Adrenal gland (tissue), 12 donors: ENCODE measurements around the gene TRIM10. TPM values are rescaled to one million over a fixed set of nuclear protein-coding genes. Genes with fewer than 3 reads are reported as not detected.

Experiments
- DNase-seq, 7 donors: peaks; one replicate each; pipeline ENCODE4 v3.0.0-alpha.2; 2019 to 2020
- H3K27ac ChIP-seq, 5 donors: fragments of 200-600 bp; sonication (generic) in 4 of 5; 1 replicate in 3 of 5; 2 replicates in 2 of 5; pipeline versions ENCODE4 v1.5.1 to v1.8.0; 2016 to 2020; ENCODE audit warnings: mild to moderate bottlenecking in 1 of 5
- H3K27me3 ChIP-seq: fragments of 200-600 bp; 2 replicates; pipeline ENCODE4 v1.8.0; 2021
- H3K36me3 ChIP-seq, 2 donors: fragments of 200-600 bp; replicated peaks in 1 of 2; 1 replicate in 1 of 2; 2 replicates in 1 of 2; pipeline versions ENCODE4 v1.5.1 to v1.8.0; 2018 to 2022
- H3K4me1 ChIP-seq, 2 donors: fragments of 200-600 bp; replicated peaks in 1 of 2; 1 replicate in 1 of 2; 2 replicates in 1 of 2; pipeline versions ENCODE4 v1.5.1 to v1.8.0; 2018 to 2021
- H3K4me3 ChIP-seq, 4 donors: fragments of 200-600 bp; sonication (generic) in 3 of 4; one replicate each; pipeline ENCODE4 v1.5.1; 2016 to 2018
- H3K9me3 ChIP-seq, 3 donors: fragments of 200-600 bp; sonication (generic) in 1 of 3; replicated peaks in 1 of 3; 1 replicate in 2 of 3; 2 replicates in 1 of 3; pipeline versions ENCODE4 v1.5.1 to v1.8.0; 2016 to 2021
- POLR2A ChIP-seq, 2 donors: fragments of 450-650 bp; IDR thresholded peaks; one replicate each; pipeline ENCODE4 v1.6.1; 2017; ENCODE audit warnings: antibody characterized with exemption in 2 of 2, mild to moderate bottlenecking in 2 of 2, moderate library complexity in 1 of 2
- WGBS, 4 donors: extraction: QIAGEN DNeasy Blood & Tissue Kit in 2 of 4; methylation state at CpG; one replicate each; pipeline versions ENCODE4 v1.1.5 to v1.1.7; 2013 to 2017; 5-methylcytosine and 5-hydroxymethylcytosine counted together
- intact Hi-C, 2 donors: fragments of 100-400 bp; cut with DNase I; formaldehyde crosslinking; loops; one replicate each; pipeline versions ENCODE4 v1.14.1 to v1.15.0; 2022 to 2023
- polyA plus RNA-seq, 3 donors: library from polyadenylated mRNA; stranded (reverse); fragments of 200-250 nt in 2 of 3; fragments of 350-450 nt in 1 of 3; fragmentation: Illumina TruSeq in 1 of 3; extraction: RNeasy Lipid Tissue Mini Kit (QIAGEN cat#74804) in 1 of 3; gene quantifications; one replicate each; pipeline ENCODE4 v1.2.3, GENCODE V29; 2013 to 2014
- total RNA-seq, 9 donors: library from RNA; depleted of rRNA in 4 of 9; stranded (reverse); fragments of >200 nt in 4 of 9; fragments of 120-200 nt in 1 of 9; fragmentation: NEBNext Ultra II Directional in 1 of 9; extraction: Animal tissue kit (Norgen Biotek cat#: 25700) in 1 of 9; gene quantifications; one replicate each; pipeline versions ENCODE4 v1.1.0 to v1.2.4, GENCODE V29; 2013 to 2023
- TF ChIP-seq, protein P1 (sequence below), 6 experiments: fragments of 450-650 bp in 4 of 6; fragments of 200-600 bp in 2 of 6; sonication (generic) in 1 of 6; IDR thresholded peaks; 1 replicate in 5 of 6; 2 replicates in 1 of 6; pipeline versions ENCODE4 v1.5.1 to v1.8.0; 2016 to 2021; ENCODE audit warnings: antibody characterized with exemption in 6 of 6, mild to moderate bottlenecking in 2 of 6, moderate library complexity in 1 of 6
- donor health status: healthy with polysubstance abuse.
- donor health status: Bipolar disorder and iron deficiency.
- donor health status: DM: yes; HTN: yes; CAD: no.
- donor health status: DM: no; HTN: no; CAD: no.
- donor health status: DM: no; HTN: no; CAD: no.
- donor health status: DM: yes; HTN: yes; CAD: no.

TRIM10 gene
- total and polyA plus RNA-seq, 12 donors: 0.67 TPM; not detected in 11

GRCh38 chr6:30154061-30154460 is 7.0 kb downstream of the TRIM10 start:
- whole genome bisulfite sequencing, 4 donors: 77 to 93% (median 81%) methylated on average over 4 to 17 of the region's 17 CpGs
- H3K4me3 ChIP-seq: no peak overlapping the region
- no peaks in the 10 kb centered on the region for H3K9me3 ChIP-seq
- no peak overlapping the region for H3K27ac ChIP-seq
- H3K4me1 ChIP-seq: no peaks in the 10 kb centered on the region
- DNase-seq: no peak
- intact Hi-C loops: no loop called here
- H3K36me3 ChIP-seq: no peaks in the 10 kb centered on the region
- H3K27me3 ChIP-seq: peaks cover 8% of the 10 kb centered on the region
- no peak for TF ChIP-seq POLR2A (IDR thresholded peaks at IDR 0.05)
- TF ChIP-seq, protein P1, sequence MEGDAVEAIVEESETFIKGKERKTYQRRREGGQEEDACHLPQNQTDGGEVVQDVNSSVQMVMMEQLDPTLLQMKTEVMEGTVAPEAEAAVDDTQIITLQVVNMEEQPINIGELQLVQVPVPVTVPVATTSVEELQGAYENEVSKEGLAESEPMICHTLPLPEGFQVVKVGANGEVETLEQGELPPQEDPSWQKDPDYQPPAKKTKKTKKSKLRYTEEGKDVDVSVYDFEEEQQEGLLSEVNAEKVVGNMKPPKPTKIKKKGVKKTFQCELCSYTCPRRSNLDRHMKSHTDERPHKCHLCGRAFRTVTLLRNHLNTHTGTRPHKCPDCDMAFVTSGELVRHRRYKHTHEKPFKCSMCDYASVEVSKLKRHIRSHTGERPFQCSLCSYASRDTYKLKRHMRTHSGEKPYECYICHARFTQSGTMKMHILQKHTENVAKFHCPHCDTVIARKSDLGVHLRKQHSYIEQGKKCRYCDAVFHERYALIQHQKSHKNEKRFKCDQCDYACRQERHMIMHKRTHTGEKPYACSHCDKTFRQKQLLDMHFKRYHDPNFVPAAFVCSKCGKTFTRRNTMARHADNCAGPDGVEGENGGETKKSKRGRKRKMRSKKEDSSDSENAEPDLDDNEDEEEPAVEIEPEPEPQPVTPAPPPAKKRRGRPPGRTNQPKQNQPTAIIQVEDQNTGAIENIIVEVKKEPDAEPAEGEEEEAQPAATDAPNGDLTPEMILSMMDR (IDR thresholded peaks at IDR 0.05): no peak

DNA sequence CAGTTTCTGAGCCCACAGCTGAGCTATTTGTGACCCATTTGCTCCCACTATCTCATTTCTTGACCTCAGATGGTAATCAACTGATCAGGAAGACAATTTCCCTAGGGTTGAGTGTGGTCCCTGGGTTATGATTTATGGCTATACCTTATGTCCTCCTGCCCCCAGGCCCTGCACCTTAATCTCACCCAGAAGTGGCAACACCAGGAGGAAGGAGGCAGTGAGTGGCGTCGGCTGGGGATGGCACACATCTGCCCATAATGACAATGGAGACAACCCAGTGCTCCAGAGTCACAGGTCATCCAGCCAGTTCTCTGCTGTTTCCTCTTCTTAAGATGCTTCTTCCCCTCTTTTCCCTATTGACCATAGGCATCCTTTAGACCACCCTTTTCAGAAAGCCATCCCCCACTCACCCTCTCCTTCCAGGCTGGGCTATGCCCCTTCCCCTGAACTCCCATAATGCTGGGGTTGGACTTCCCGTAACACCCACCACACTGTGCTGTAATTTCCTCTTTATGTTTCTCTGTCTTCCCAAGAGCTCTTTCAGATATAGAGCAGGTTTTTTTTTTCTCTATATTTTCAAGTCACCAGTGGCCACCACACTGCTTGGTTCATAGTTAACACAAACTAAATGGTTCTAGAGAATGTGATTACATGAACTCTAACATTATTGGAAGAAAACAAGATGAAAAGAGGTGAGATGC is 8.0 kb downstream of the TRIM10 start:
- 67 to 94% (median 76%) methylated on average over 3 of the region's 3 CpGs for WGBS, 4 donors
- intact Hi-C loops: no loop called here
- Histone ChIP-seq H3K9me3 (no peaks in the 10 kb centered on the region), H3K27ac (no peak overlapping the region), H3K27me3 (peaks cover 8% of the 10 kb centered on the region), H3K4me1 (no peaks in the 10 kb centered on the region), H3K36me3 (no peaks in the 10 kb centered on the region), H3K4me3 (no peak overlapping the region)
- DNase-seq: no peak
- TF ChIP-seq, protein P1 (IDR thresholded peaks at IDR 0.05): no peak
- no peak for TF ChIP-seq POLR2A (IDR thresholded peaks at IDR 0.05)

- Histone ChIP-seq H3K36me3 (no peaks in the 10 kb centered on the region), H3K4me3 (no peak overlapping the region), H3K27ac (no peak overlapping the region), H3K4me1 (no peaks in the 10 kb centered on the region), H3K9me3 (no peaks in the 10 kb centered on the region), H3K27me3 (peaks cover 6% of the 10 kb centered on the region)
- 53 to 71% (median 65%) methylated on average over 4 of the region's 4 CpGs for WGBS, 4 donors
- TF ChIP-seq, protein P1 (IDR thresholded peaks at IDR 0.05): no peak
- TF ChIP-seq POLR2A (IDR thresholded peaks at IDR 0.05): no peak
- intact Hi-C loops: no loop called here
- no peak for DNase-seq
Observed at GRCh38 chr6:30152016-30152673, 8.9 kb downstream of the TRIM10 start.

GRCh38 chr6:30151580-30151979 is 9.4 kb downstream of the TRIM10 start:
- Histone ChIP-seq H3K4me1 (no peaks in the 10 kb centered on the region), H3K9me3 (no peaks in the 10 kb centered on the region), H3K36me3 (no peaks in the 10 kb centered on the region), H3K27ac (no peak overlapping the region), H3K27me3 (peaks cover 3% of the 10 kb centered on the region), H3K4me3 (no peak overlapping the region)
- 55 to 75% (median 61%) methylated on average over 3 of the region's 3 CpGs for WGBS, 4 donors
- intact Hi-C loops: no loop called here
- no peak for DNase-seq
- TF ChIP-seq POLR2A (IDR thresholded peaks at IDR 0.05): no peak
- TF ChIP-seq, protein P1 (IDR thresholded peaks at IDR 0.05): no peak
